ENCODE data around the gene RAB13. TPM values are rescaled to one million over a fixed set of nuclear protein-coding genes. Genes with fewer than 3 reads are reported as not detected.

Gene RAB13
- total and polyA plus RNA-seq, 2 of the 13 experiments (the other 11 are each of a cell fraction or from before 2014, with no cell fraction given) = 15.9 to 24.7 TPM

- FAIRE-seq (no peak), ATAC-seq (no peak), DNase-seq (ENCODE audit: low spot score) (no peak)
- Histone ChIP-seq H3K27me3 (ENCODE audit: control insufficient read depth in 1 of 2, insufficient read depth in 2 of 2, low read length in 2 of 2) (no peaks in the 10 kb centered on the region), H3K4me3 (replicated peaks in 1 of 3; ENCODE audit: insufficient read depth in 1 of 3, low read depth in 2 of 3, low read length in 3 of 3) (no peak overlapping the region), H4K20me1 (ENCODE audit: insufficient read depth, low read length) (no peaks in the 10 kb centered on the region), H3K9me3 (ENCODE audit: low read length) (no peaks in the 10 kb centered on the region), H3K27ac (ENCODE audit: extremely low read length, insufficient read depth, low read length) (no peak overlapping the region), H3K9ac (ENCODE audit: insufficient read depth, low read depth, low read length) (no peak overlapping the region), H3K79me2 (ENCODE audit: insufficient read depth, low read length) (peaks cover 16% of the 10 kb centered on the region), H3K4me1 (ENCODE audit: insufficient read depth, low read length) (peaks cover 25% of the 10 kb centered on the region), H3K4me2 (ENCODE audit: low read depth, low read length) (no peak overlapping the region), H3K36me3 (replicated peaks in 1 of 2; ENCODE audit: control insufficient read depth in 1 of 2, insufficient read depth in 2 of 2, low read length in 2 of 2) (peaks cover 1 to 19% of the 10 kb centered on the region in 2 experiments; a peak in 4 of 5 replicates), H2AFZ (ENCODE audit: low read length) (no peak overlapping the region)
- in situ Hi-C loops (cut with HindIII; ENCODE audit: extremely low pct_ligation_motif_present, low pct_unique_long_range_greater_than_20kb) = no loop called here
- 92% methylated on average over 7 of the region's 7 CpGs for WGBS (ENCODE audit: low lambda C conversion rate)
- BruUV-seq (replicated peaks) = no TSS peak
- TF ChIP-seq RBM22 (optimal IDR thresholded peaks at IDR 0.05; ENCODE audit: low read length) (peak; percentile 75), FUBP1 (CRISPR knock-in tag; IDR thresholded peaks at IDR 0.05; ENCODE audit: borderline replicate concordance) (no peak), ZNF878 (CRISPR knock-in tag; IDR thresholded peaks at IDR 0.05) (no peak), POLR2G (IDR thresholded peaks at IDR 0.05; ENCODE audit: low read depth, low read length) (peak; percentile 47; the same call in 1 of the 2 replicates), POLR2AphosphoS5 (IDR thresholded peaks at IDR 0.05; ENCODE audit: low read depth, low read length) (peak; percentile 44; the same call in 1 of the 2 replicates)
- intact Hi-C loops (cut with micrococcal nuclease; ENCODE audit: unreplicated experiment) = no loop called here
- ChIA-PET CTCF (ENCODE audit: low intra/inter-chr PET ratio, low total read pairs) (no interaction called here), POLR2A (interaction anchor here (1.5 kb wide), 1 partner anchor 10 kb away, joined by 5 read pairs; the partner anchor contains the start of gene SLC39A1)
These were observed 12.6 kb downstream of the RAB13 start for GRCh38 chr1:153973525-153973924.

- FAIRE-seq (no peak), DNase-seq (ENCODE audit: low spot score) (no peak), ATAC-seq (no peak)
- Histone ChIP-seq H3K9ac (ENCODE audit: insufficient read depth, low read depth, low read length) (no peak overlapping the region), H3K27ac (ENCODE audit: extremely low read length, insufficient read depth, low read length) (no peak overlapping the region), H3K27me3 (ENCODE audit: control insufficient read depth in 1 of 2, insufficient read depth in 2 of 2, low read length in 2 of 2) (no peaks in the 10 kb centered on the region), H3K4me2 (ENCODE audit: low read depth, low read length) (no peak overlapping the region), H3K9me3 (ENCODE audit: low read length) (no peaks in the 10 kb centered on the region), H3K4me1 (ENCODE audit: insufficient read depth, low read length) (peaks cover 27% of the 10 kb centered on the region), H4K20me1 (ENCODE audit: insufficient read depth, low read length) (no peaks in the 10 kb centered on the region), H3K79me2 (ENCODE audit: insufficient read depth, low read length) (peaks cover 16% of the 10 kb centered on the region), H3K36me3 (replicated peaks in 1 of 2; ENCODE audit: control insufficient read depth in 1 of 2, insufficient read depth in 2 of 2, low read length in 2 of 2) (peaks cover 1 to 19% of the 10 kb centered on the region in 2 experiments; a peak in 4 of 5 replicates), H2AFZ (ENCODE audit: low read length) (no peak overlapping the region), H3K4me3 (replicated peaks in 1 of 3; ENCODE audit: insufficient read depth in 1 of 3, low read depth in 2 of 3, low read length in 3 of 3) (no peak overlapping the region)
- in situ Hi-C loops (cut with HindIII; ENCODE audit: extremely low pct_ligation_motif_present, low pct_unique_long_range_greater_than_20kb) (no loop called here), intact Hi-C loops (cut with micrococcal nuclease; ENCODE audit: unreplicated experiment) (no loop called here)
- BruUV-seq (replicated peaks) = no TSS peak
- no peak for TF ChIP-seq IKZF5 (CRISPR knock-in tag; IDR thresholded peaks at IDR 0.05)
- no peak for TF ChIP-seq YY1 (IDR thresholded peaks at IDR 0.05; ENCODE audit: insufficient read depth, insufficient replicate concordance, low read depth, low read length)
- TF ChIP-seq ATF5 (CRISPR knock-in tag; IDR thresholded peaks at IDR 0.05; ENCODE audit: low read depth) = no peak
- no peak for TF ChIP-seq NFATC3 (CRISPR knock-in tag; IDR thresholded peaks at IDR 0.05)
- no peak for TF ChIP-seq MTF1 (CRISPR knock-in tag; IDR thresholded peaks at IDR 0.05)
- TF ChIP-seq POLR2A (IDR thresholded peaks at IDR 0.05; ENCODE audit: insufficient read depth in 1 of 2, low read depth in 2 of 2, low read length in 2 of 2) = peak in 1 of 2 experiments; percentile 37; a peak in 2 of 4 replicates
- no peak for TF ChIP-seq SNAPC2 (CRISPR knock-in tag; IDR thresholded peaks at IDR 0.05)
- ChIA-PET POLR2A (no interaction called here), CTCF (ENCODE audit: low intra/inter-chr PET ratio, low total read pairs) (no interaction called here)
- WGBS (ENCODE audit: low lambda C conversion rate) = 96% methylated on average over 3 of the region's 3 CpGs
These were observed 13.1 kb downstream of the RAB13 start for GRCh38 chr1:153973071-153973470.
